Omental fat pad (tissue), 4 donors: ENCODE measurements around the gene PAX5. TPM values are rescaled to one million over a fixed set of nuclear protein-coding genes. Genes with fewer than 3 reads are reported as not detected.

ENCODE experiments used
- ATAC-seq: fragments of 150-250 bp; one replicate; pipeline ENCODE4 v1.9.1; 2016; ENCODE audit warnings: mild to moderate bottlenecking, moderate library complexity; ENCODE audit not compliant: low FRiP score
- DNase-seq: peaks from one replicate; pipeline ENCODE4 v3.0.0-alpha.2; 2019; ENCODE audit warnings: low spot score
- small RNA-seq: library from RNA; depleted of rRNA; stranded (forward); fragments of <200 nt; gene quantifications from one replicate; pipeline ENCODE3, GENCODE V24; 2016
- total RNA-seq, 4 donors: library from RNA; depleted of rRNA; stranded (reverse); fragments of >200 nt; gene quantifications; one replicate each; pipeline ENCODE4 v1.1.0, GENCODE V29; 2016
- TF ChIP-seq, protein P1 (sequence below), 3 donors: fragments of 450-650 bp; IDR thresholded peaks; one replicate each; pipeline ENCODE4 v1.5.1; 2016 to 2017; ENCODE audit warnings: antibody characterized with exemption in 3 of 3, mild to moderate bottlenecking in 3 of 3, moderate library complexity in 2 of 3

Gene PAX5
- total RNA-seq, 4 donors from 2014 or later = 0.09 to 1.2 (median 0.24) TPM; not detected in 1

- DNase-seq = no peak
- TF ChIP-seq, protein P1, sequence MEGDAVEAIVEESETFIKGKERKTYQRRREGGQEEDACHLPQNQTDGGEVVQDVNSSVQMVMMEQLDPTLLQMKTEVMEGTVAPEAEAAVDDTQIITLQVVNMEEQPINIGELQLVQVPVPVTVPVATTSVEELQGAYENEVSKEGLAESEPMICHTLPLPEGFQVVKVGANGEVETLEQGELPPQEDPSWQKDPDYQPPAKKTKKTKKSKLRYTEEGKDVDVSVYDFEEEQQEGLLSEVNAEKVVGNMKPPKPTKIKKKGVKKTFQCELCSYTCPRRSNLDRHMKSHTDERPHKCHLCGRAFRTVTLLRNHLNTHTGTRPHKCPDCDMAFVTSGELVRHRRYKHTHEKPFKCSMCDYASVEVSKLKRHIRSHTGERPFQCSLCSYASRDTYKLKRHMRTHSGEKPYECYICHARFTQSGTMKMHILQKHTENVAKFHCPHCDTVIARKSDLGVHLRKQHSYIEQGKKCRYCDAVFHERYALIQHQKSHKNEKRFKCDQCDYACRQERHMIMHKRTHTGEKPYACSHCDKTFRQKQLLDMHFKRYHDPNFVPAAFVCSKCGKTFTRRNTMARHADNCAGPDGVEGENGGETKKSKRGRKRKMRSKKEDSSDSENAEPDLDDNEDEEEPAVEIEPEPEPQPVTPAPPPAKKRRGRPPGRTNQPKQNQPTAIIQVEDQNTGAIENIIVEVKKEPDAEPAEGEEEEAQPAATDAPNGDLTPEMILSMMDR (IDR thresholded peaks at IDR 0.05) = no peak
- ATAC-seq = no peak
Observed at GRCh38 chr9:36794461-36794860, 239.6 kb downstream of the PAX5 start.

GRCh38 chr9:36793277-36793676, 240.8 kb downstream of the PAX5 start:
- TF ChIP-seq, protein P1 (IDR thresholded peaks at IDR 0.05) = no peak
- no peak for ATAC-seq
- DNase-seq = no peak

DNA sequence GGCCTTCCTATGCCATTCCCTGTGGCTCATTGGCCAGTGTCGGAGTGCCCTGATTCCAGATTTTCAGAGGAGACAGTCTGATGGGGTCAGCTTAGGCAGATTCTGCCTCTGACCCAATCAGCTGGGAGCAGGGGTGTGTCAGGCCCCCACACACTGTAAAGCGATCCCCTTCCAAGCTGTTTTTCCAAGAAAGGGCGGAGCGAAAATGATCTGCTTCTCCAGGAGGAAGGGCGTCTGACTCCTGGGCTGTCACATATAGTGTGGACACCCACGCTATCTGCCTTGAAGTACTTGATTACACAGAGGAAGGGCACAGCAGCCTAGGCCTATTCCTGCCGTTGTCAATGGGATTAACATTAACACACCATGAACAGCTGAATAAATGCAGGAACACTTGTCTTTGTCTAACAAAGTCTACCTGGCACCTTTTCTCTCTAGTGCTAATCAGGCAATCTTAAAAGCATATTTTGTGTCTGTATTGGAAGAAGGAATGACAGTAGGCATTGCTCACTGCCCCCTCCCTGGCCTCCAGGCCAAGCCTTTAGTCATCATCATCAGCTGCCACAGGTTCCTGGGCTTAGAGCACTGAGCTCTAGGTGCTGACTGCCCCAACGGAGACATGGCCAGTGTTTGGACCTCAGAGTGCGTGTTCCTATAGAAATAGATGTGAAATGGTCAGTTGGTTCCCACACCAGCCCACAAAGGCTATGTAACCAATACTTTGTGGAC, 242.7 kb downstream of the PAX5 start:
- ATAC-seq (no peak), DNase-seq (no peak)
- TF ChIP-seq, protein P1 (IDR thresholded peaks at IDR 0.05) = no peak

- no peak for ATAC-seq
- TF ChIP-seq, protein P1 (IDR thresholded peaks at IDR 0.05) = no peak
- no peak for DNase-seq
Observed at GRCh38 chr9:36789886-36790285, 244.2 kb downstream of the PAX5 start.

GRCh38 chr9:36788534-36788933, 245.5 kb downstream of the PAX5 start:
- ATAC-seq (no peak), DNase-seq (no peak)
- TF ChIP-seq, protein P1 (IDR thresholded peaks at IDR 0.05) = no peak

DNA sequence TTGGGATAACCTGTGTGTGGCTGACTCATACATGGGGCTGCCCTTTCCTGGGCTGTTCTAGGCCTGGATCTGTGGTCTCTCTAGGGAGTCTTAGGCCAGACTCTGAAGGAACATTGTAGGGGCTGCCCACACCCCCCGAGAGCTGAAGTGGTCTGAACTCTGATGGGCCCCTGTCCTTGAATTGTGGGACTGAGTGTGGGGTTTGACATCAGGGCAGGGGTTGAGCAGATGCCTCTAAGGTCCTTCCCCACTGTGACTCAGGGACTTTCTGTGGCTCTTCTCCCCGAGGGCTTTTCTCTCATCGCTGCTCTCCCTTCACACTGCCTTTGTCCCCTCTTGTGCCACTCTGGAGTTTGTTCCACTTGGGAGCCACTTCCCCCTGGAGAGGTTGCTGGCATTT, 246.4 kb downstream of the PAX5 start:
- TF ChIP-seq, protein P1 (IDR thresholded peaks at IDR 0.05) = no peak
- no peak for DNase-seq
- ATAC-seq = no peak

Small RNAs within 50 kb of the gene (small RNA-seq; reads per million reads assigned to genes)
- gene MIR4475 = not detected
- gene MIR4476 = not detected
- not detected for gene MIR4540

Other genes with a start within 250 kb of the PAX5 start
- 10 to 100 TPM; 11.7 to 24.6 (median 13.6) TPM for gene ZCCHC7, start 86.3 kb upstream of the PAX5 start, total RNA-seq